Spleen (tissue), 7 donors: Measurements from ENCODE around the gene MED13L.

Source experiments
- POLR2A ChIP-seq, 3 donors: fragments of 450-650 bp; IDR thresholded peaks; one replicate each; pipeline ENCODE4 v1.5.1; 2017; ENCODE audit warnings: antibody characterized with exemption in 3 of 3, mild to moderate bottlenecking in 1 of 3
- TF ChIP-seq, protein P1 (sequence below), 11 experiments: fragments of 200-600 bp in 7 of 11; fragments of 450-650 bp in 4 of 11; sonication (generic) in 4 of 11; IDR thresholded peaks in 8 of 11; conservative IDR thresholded peaks in 3 of 11; 1 replicate in 7 of 11; 2 replicates in 4 of 11; pipeline versions ENCODE4 v1.4.0 to v1.8.0; 2016 to 2021; ENCODE audit warnings: antibody characterized with exemption in 11 of 11, inconsistent platforms in 4 of 11, mild to moderate bottlenecking in 1 of 11
- donor health status: DM: no; HTN: no; CAD: no; lungs with moderate emphysema.
- donor health status: DM: no; HTN: no; CAD: no.
- donor health status: DM: no; HTN: no; CAD: no.

DNA sequence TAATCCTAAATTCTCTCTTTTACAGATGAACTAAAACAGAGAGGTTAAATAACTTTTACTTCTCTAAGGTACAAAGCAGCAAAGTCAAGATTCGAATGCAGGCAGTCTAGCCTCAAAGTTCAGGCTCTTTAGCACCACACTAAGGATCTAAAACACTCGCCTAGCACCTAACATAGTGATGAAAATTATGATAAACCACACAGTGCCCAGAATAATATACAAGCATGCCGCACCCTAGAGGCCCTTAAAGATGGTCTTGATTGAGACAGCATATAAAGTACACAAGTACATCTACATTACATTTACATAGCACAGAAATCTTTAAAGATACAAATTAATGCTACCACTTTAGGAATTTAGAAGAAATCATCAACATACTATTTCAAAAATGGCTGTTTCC lies 207.0 kb downstream of the MED13L start:
- TF ChIP-seq, protein P1, sequence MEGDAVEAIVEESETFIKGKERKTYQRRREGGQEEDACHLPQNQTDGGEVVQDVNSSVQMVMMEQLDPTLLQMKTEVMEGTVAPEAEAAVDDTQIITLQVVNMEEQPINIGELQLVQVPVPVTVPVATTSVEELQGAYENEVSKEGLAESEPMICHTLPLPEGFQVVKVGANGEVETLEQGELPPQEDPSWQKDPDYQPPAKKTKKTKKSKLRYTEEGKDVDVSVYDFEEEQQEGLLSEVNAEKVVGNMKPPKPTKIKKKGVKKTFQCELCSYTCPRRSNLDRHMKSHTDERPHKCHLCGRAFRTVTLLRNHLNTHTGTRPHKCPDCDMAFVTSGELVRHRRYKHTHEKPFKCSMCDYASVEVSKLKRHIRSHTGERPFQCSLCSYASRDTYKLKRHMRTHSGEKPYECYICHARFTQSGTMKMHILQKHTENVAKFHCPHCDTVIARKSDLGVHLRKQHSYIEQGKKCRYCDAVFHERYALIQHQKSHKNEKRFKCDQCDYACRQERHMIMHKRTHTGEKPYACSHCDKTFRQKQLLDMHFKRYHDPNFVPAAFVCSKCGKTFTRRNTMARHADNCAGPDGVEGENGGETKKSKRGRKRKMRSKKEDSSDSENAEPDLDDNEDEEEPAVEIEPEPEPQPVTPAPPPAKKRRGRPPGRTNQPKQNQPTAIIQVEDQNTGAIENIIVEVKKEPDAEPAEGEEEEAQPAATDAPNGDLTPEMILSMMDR (IDR thresholded peaks at IDR 0.05 in 8 of 11, conservative IDR thresholded peaks at IDR 0.05 in 3 of 11), result no peak
- no peak for TF ChIP-seq POLR2A (IDR thresholded peaks at IDR 0.05)
